Cerebellar nuclear complex (tissue), 1 donor: ENCODE measurements around the gene ACTL7A.
"Not testable (repeated sequence)": the region's sequence is repeated elsewhere in the genome, so short reads cannot be mapped to it uniquely, and the experiment has no call there.

ENCODE experiments used
- DNase-seq, 2 experiments: peaks; one replicate each; lab custom pipeline; 2025; lab: John Stamatoyannopoulos, UW

The ACTL7A gene

GRCh38 chr9:108861997-108862396 is at the start of gene ACTL7A:
TSS of gene ACTL7A (plus strand) at chr9:108862266. CDS start at chr9:108862323, 57 bp downstream.
- DNase-seq: no peak

- DNase-seq: no peak
Observed at GRCh38 chr9:108812396-108813025, 49.6 kb upstream of the ACTL7A start.

GRCh38 chr9:108813951-108814601 is 48.0 kb upstream of the ACTL7A start:
- DNase-seq: no peak

GRCh38 chr9:108815156-108815555 is 46.9 kb upstream of the ACTL7A start:
- no peak for DNase-seq

- DNase-seq: no peak
Observed at GRCh38 chr9:108816037-108816436, 46.0 kb upstream of the ACTL7A start.

- no peak for DNase-seq
Observed at GRCh38 chr9:108823829-108824228, 38.2 kb upstream of the ACTL7A start.

- no peak for DNase-seq
Observed at GRCh38 chr9:108830272-108830671, 31.8 kb upstream of the ACTL7A start.

- no peak for DNase-seq
Observed at GRCh38 chr9:108831496-108832178, 30.4 kb upstream of the ACTL7A start.

- DNase-seq: no peak
Observed at GRCh38 chr9:108832179-108832500, 29.9 kb upstream of the ACTL7A start.

- DNase-seq: no peak
Observed at GRCh38 chr9:108834959-108835665, 27.0 kb upstream of the ACTL7A start.

GRCh38 chr9:108835831-108836230 is 26.2 kb upstream of the ACTL7A start:
- DNase-seq: no peak

GRCh38 chr9:108836319-108836718 is 25.7 kb upstream of the ACTL7A start:
- DNase-seq: no peak

- no peak for DNase-seq
Observed at GRCh38 chr9:108836781-108837180, 25.3 kb upstream of the ACTL7A start.

GRCh38 chr9:108837530-108837929 is 24.5 kb upstream of the ACTL7A start:
- DNase-seq: no peak

- DNase-seq: no peak
Observed at GRCh38 chr9:108838017-108838416, 24.0 kb upstream of the ACTL7A start.

- not testable (repeated sequence) for DNase-seq
Observed at GRCh38 chr9:108839561-108839960, 22.5 kb upstream of the ACTL7A start.

GRCh38 chr9:108842610-108843295 is 19.3 kb upstream of the ACTL7A start:
- no peak for DNase-seq

- no peak for DNase-seq
Observed at GRCh38 chr9:108844391-108844790, 17.7 kb upstream of the ACTL7A start.

GRCh38 chr9:108844856-108845255 is 17.2 kb upstream of the ACTL7A start:
- no peak for DNase-seq

GRCh38 chr9:108845507-108845906 is 16.6 kb upstream of the ACTL7A start:
- no peak for DNase-seq

- no peak for DNase-seq
Observed at GRCh38 chr9:108845947-108846346, 16.1 kb upstream of the ACTL7A start.

- DNase-seq: not testable (repeated sequence)
Observed at GRCh38 chr9:108848296-108848695, 13.8 kb upstream of the ACTL7A start.
